CD4-positive, alpha-beta T cell treated with Interleukin-6 for 4 hours (primary cell): ENCODE measurements around the gene COL4A4.

ENCODE experiments used
- DNase-seq: peaks from one replicate; pipeline ENCODE4 v3.0.0-alpha.2; 2020; ENCODE audit warnings: mixed read lengths

COL4A4 gene

DNA sequence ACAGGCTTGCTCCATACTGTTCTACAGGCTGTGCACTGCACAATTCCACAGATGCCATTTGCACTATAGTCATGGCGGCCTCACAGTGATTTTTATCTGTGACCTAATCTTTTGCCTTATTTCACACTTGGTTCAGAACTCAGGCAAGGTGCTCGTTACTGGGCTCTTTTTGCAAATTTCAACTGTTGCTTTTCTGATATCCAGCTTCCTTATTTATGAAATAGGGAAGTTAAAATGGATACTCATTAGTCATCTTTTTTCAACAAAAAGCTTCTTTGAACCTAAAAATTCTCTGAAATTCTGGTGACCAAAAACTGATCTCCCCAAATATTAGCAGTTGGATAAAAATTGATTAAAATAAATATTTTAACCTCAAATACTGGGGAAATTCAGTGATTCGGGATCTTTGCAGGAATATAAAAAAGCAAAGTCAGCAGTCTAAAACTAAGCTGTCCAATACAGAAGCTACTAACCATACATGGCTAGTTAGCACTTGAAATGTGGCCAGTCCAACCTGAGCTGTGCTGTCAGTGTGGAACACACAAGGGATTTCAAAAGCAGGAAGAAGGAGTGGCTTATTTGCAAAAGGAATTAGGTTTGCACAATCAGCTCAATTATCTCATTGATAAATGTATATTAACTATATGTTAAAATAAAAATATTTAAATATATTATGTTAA lies 134.4 kb downstream of the COL4A4 start:
- DNase-seq: no peak

- DNase-seq: no peak
Observed at GRCh38 chr2:227025510-227025909, 138.5 kb downstream of the COL4A4 start.

DNA sequence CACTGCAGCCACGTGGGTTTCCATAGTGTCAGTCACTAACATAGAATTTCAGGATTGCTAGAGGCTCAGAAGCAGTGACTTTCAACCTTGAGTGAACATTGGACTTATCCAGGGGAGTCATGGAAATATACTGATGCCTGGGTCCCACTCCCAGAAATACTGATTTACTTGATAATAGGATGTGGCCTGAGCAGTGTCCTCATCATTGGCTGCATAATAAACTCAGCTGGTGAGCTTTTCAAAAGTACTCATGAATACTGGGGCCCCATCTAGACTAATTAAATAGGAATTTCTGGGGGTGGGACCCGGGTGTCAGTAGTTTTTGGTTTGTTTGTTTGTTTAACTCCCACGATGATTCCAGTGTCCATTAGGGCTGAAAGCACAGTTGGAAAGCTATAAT lies 141.4 kb downstream of the COL4A4 start:
- no peak for DNase-seq

DNA sequence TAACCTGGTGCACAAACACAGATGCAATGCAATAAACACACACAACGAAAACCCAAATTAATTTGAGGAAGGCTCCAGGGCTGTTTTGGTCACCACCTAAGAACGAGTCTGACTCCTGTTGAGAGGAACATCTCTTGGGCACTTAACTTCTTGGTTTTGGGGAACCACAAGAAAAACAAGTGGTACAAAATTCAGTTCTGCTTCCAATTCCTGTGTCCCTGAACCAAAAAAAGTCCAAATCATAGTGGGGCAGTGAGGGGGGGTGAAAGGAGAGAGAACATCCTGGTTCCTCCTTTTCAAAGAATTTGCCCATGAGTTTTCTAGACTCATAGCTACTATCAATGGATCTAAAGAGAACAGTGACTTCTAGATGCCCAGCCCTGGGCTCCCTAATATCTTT lies 143.6 kb downstream of the COL4A4 start:
- no peak for DNase-seq

GRCh38 chr2:227016894-227017293 lies 147.1 kb downstream of the COL4A4 start:
- DNase-seq: no peak

GRCh38 chr2:227013881-227014280 lies 150.1 kb downstream of the COL4A4 start:
- DNase-seq: no peak

DNA sequence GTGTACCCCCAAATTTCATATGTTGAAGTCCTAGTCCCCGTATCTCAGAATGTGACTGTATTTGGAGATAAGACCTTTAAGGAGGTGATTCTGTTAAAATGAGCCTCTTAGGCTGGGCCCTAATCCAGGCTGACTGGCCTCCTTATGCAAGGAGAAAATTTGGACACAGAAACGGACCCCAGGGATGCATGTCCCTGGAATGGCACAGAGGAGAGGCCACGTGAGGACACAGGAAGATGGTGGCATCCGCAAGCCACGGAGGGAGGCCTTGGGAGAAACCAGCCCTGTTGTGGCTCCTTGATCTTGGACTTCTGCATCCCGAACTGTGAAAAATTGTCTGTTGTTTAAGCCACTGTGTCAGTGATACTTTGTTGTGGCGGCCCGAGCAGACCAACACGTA lies 150.7 kb downstream of the COL4A4 start:
- no peak for DNase-seq

DNA sequence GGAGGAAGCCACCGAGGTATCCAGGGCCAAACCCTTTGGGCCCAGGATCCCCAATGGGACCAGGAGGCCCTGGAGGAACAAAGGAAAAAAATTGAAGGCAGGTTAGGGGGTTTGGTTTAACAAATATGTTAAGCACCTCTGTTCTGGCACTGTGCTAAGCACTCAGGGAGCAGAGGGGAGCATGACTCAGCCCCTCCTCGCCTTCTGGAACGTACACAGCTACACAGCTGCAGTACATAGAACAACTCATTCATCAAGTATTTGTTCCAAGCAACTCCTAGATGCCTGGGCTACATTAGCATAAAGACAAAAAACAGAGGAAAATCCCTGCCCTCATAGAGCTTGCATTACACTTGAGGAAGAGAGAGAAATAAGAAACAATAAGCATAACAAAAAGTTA lies 153.6 kb downstream of the COL4A4 start:
- DNase-seq: no peak

DNA sequence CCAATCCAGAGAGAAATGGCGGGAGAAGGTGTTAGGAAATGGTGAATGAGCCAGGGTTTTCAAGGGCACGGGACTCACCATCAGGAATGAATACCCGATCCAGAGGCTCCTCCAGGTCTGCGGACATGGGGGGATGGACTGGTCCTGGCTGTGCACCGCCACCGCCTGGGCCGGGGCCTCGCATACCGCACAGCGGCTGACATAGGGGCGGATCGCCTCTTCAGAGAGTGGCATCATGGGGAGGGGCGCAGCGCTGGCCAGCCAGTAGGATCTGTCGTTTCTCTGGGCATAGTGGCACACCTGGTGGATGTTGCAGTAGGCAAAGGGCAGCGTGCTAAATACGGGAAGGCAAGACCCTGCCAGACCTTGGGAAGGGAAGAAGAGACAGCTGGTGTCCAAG lies 156.1 kb downstream of the COL4A4 start:
- no peak for DNase-seq

DNA sequence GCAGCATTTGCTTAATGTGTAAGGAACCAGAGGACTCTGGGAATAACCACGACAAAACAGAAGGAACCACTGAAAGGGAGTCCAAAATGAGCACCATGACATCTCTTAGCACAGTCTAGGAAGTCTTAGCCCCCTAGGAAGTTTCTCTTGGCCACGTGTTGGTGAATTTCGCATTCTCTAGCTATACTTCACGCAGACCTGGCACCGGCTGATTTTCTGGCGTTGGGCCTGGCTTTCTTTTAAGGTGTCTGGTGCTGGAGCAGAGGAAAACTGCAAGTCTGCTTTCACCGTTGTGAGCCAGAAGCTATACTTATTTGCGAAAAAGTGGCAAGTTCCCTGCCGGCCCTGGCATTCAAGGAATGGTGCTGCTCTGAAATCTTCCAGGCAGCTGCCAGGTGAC lies 156.9 kb downstream of the COL4A4 start:
- DNase-seq: no peak

DNA sequence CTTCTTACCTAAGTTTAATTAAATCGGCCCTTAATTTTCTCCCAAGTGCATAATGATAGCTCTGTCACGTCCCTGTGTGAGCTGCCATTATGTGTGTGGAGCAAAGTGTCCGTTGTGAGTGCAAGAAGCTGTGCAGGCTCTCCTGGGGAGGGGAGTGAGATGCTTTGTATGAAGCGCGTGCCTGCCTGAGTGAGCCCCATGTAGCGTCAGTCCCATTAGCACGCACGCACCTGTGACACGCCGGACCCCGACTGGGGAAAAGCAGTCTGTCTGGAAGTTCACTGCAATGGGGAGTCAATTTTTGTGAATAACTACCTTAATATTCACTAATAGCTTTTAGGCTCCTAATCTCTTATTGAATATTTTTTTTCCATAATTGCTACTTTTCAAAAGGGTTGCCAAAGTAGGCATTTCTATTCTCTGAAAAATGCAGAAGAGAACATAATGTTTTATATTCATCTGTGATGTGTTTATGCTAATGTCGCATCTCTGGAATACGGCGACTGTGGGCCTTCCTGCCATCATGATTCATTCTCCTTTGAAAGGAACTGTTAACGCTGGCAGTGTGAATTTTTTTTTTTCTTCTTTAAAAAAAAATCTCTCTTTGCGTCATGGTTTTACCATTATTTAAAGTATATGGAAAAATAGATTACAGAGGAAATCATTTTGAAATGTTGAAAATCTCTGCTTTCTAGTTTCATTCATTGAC lies 157.7 kb downstream of the COL4A4 start:
- no peak for DNase-seq

- DNase-seq: no peak
Observed at GRCh38 chr2:227004482-227004881, 159.5 kb downstream of the COL4A4 start.

DNA sequence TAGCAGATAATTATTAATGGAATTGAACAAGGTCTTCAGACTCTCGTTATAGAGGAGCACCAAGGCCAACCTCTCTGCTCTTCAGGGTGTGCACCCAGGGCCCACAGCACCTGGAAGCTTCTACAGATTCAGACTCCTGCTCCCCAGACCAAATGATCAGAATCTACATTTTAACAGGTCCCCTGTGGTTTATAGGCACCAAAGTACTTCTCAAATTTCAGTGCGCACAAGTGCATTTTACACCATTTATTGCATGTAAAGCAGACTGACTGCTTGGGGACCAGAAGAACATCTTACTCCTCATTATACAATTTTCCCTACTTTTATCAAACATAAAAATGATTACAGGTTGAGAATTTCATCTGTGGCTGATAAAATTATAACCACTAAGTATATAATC lies 163.9 kb downstream of the COL4A4 start:
- no peak for DNase-seq

- no peak for DNase-seq
Observed at GRCh38 chr2:226999661-227000060, 164.3 kb downstream of the COL4A4 start.

- no peak for DNase-seq
Observed at GRCh38 chr2:226995625-226996041, 168.4 kb downstream of the COL4A4 start.

GRCh38 chr2:226994775-226995174 lies 169.2 kb downstream of the COL4A4 start:
- DNase-seq: no peak

GRCh38 chr2:226993171-226993570 lies 170.8 kb downstream of the COL4A4 start:
- no peak for DNase-seq

DNA sequence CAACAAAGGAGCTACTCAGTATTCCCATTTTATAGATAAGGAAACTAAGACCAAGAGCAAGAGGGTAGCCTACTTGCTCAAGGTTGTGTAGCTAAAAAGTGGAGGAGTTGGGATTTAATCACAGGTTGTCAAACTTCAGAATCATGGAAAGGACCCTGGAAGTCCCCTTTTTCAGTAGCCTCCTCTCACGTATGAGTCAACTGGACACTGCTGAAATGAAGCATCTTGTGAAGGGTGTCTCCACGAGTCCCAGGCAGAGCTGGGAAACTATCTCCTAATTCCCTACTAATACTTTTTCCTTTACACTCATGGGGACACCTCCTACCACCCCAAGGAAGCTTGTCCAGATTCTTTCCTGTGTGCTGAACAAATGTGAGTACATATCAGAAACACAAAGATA lies 172.3 kb downstream of the COL4A4 start:
- no peak for DNase-seq

DNA sequence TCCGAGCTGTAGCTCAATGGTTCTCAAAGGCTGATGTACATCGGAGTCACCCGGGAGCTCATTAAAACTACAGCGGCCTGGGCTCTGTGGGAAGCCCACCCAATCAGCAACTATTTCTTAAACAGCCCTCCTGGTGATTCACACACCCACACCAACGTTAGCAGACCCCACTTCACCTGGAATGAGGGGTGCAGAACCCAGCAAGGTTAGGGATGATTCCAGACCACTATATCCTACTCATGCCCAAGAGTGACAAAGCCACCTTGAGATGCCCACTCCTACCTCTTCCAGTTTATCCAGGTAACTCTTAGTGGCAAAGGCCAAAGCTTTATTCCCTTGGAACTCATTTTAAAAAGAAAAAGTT lies 178.4 kb downstream of the COL4A4 start:
- DNase-seq: no peak

DNA sequence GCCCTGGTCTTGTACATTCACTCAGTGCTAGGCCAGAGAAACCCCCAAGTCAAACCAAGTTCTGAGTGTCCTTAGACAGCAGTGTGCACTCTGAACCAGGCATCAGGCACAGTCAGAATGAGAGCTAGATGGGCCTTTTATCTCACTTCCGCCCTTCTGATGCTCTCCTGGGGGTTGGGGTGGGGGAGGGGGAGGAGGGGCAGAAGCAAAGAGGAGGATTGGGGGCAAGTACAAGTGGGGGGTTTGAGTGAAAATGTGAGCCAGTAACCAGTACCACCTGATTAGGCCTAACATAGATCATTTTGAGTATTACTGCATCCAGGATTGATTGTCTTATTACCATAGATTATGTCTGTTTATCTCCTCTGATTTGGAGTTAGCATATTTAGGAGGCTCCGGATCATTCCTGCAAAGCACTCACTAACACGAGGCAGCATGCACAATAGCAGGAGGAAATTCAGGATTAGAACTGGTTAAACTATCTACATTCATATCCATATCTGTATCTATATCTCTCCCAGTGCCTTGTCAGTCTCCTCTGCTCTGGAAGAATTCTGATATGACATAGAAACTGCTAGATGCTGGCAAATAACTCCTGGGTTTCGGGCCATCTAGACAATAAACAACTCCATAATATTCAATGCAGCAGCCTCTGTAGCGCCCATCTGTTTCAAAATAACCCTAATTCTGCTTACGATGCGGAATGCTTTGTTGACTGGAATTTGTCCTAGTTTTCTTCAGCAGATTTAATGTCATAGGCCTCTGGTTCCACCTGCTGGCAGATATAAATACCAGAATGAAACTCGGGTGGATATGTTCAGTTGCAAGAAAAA lies 179.0 kb downstream of the COL4A4 start:
- DNase-seq: peak; percentile 30

DNA sequence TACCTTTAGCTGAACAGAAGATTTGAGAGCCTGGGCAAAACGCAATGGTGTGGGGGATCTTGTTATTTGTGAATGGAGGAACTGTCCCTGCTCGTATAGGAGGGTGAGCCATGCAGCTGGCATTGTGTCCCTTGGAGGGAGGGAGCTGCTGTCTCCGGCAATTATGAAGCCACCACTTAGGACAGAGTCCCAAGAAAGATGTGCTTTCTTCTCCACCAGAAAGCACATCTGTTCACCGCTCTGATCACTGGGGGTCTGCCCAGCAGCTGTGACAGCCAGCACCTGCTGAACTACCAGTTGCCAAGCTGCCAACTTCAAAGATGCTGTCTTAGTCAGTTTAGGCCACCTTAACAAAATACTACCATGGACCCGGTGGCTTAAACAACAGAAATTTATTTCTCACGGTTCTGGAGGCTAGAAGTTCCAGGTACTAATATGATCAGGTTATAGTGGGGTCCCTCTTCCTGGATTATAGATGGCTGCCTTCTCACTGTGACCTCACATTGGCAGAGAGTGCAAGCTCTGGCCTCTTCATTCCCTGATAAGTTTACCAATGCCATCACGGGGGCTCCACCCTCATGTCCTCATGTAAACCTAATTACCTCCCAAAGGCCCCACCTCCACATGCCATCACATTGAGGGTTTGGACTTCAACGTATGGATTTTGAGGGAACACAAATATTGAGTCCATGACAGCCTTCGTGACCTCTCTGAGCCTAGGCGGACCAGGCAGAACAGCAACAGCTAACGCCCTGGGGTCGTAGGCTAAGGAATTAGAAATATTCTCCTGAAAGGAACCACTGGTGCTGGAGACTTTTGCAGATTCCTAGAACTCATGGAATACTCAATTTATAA lies 179.9 kb downstream of the COL4A4 start:
- DNase-seq: no peak

- DNase-seq: no peak
Observed at GRCh38 chr2:226981791-226982326, 182.1 kb downstream of the COL4A4 start.

DNA sequence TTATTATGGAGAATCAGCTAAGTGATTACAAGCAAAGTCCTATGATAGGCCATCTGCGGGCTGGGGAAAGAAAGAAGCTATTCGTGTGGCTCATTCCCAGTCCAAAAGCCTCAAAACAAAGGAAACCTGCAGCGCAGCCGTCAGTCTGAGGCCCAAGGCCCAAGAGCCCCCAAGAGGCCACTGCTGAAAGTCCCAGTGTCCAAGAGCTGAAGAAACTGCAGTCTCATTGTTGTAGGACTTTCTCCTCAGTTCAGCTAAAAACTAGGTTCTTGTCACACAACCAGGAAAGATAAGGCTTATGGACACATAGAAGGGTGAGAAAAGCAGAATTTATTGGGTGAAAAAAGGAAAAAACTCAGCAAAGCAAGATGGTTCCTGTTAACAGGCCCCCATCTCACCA lies 185.0 kb downstream of the COL4A4 start:
- no peak for DNase-seq
